Islet of Langerhans (tissue), 1 donor: ENCODE data around the gene SMOC2.
"Not testable (repeated sequence)": the region's sequence is repeated elsewhere in the genome, so short reads cannot be mapped to it uniquely, and the experiment has no call there.

Experiments
- FAIRE-seq: peaks from one replicate; lab custom pipeline; 2011; peaks lifted over from hg19 to GRCh38; lab: Jason Lieb, UNC

Gene SMOC2

DNA sequence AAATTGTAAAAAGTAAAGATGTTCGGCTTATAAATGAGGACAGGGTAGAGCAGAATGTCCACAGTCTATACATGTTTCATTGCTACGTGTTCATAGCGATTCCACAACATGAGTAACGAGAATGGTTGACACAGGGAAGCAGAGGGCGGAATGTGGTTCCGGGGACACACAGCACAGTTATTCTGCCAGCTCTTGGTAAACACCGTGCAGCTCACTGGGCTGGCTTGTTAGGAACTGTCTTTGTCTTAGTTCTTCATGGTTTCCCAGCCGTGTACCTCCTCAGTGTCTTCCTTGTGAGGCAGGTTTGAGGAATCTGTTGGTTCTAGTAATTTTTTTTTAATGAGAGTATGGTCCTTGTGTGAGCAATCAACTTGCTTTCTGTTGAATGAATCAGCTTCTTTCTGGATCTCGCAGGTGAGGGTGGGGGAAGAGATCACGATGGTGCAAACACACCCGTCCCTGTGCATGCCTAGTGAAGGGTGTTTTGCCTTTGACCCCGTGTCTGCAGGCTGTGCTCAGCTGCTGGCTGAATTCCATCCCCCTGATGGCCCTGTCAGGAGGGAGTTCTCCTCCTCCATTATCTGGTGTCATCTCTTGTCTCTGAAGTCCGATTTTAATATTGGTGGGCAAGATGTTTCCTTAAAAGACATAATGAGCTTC lies 168.2 kb downstream of the SMOC2 start:
- FAIRE-seq, result no peak

DNA sequence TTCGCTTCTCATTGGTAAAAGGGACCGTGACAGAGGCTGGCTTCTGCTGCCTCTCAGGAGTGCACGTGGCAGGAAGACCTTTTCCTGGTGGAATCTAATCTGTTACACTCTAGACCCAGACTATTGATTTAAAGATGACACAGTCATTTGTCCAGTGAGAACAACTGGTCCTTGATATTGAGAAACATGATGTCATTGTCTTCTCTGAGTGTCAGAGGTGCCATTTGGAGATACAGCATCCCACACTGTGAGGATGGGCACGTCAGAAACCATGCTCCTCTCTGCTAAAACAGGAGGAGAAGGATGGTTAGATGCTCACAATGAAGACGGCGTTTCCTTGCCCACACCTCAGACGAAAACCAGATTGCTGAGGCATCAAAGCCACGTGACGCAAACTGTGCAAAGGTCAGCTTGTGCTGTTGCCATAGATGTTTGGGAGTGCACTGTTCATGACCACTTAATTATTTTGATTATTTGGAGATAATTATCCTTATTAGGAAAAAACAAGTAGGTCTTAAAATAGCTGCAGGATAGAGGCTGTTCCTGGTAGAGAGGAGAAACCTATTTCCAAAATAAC lies 169.0 kb downstream of the SMOC2 start:
- no peak for FAIRE-seq

DNA sequence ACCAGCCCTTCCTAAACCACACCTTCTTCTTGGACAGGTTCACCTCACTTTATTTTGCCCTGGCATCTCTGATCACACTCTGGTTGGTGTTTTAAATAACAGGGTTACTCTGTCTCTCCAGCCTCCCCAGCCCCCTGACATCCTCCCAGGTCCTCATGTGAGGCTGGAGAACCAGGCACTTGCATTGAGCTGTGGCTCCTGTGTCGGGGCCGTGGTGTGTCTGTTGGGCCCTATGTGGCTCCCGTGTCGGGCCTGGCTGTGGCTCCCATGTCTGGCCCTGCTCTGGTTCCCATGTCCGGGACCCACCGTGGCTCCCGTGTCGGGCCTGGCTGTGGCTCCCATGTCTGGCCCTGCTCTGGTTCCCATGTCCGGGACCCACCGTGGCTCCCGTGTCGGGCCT lies 170.0 kb downstream of the SMOC2 start:
- not testable (repeated sequence) for FAIRE-seq

DNA sequence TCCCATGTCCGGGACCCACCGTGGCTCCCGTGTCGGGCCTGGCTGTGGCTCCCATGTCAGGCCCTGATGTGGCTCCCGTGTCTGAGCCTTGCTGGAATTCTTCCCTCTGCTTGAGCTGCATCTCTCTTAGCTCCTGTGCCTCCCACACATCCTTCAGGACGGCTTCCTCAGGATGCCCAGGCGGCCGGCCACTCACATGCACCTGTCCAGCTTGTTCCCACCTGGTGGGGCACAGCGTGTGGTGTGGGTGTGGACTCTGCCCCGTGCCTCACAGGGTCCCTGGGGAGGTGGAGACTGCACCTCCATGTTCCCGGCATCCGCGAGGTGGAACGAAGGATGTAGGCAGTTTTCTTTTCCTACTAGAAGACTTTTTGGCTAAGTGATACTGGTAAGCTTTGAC lies 170.7 kb downstream of the SMOC2 start:
- FAIRE-seq, result no peak

DNA sequence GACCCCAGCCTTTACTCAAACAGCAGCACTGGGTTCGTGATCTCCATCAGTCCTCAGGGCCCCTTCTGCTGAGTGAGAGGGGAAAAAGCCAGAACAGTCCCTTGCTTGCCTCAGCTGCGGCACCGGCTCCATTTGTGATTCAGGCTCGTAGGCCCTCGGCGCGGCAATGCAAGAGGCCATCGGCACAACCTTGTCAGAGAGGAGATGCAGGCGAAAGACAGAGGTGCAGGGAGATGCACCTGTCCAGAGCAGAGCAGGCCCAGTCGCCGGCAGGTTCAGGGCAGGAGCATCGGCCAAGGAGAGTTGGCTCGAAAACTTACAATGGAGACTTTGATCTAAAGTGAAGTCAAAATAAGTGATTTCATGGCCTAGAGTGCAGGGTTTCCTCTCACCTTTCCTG lies 171.6 kb downstream of the SMOC2 start:
- FAIRE-seq, result no peak

DNA sequence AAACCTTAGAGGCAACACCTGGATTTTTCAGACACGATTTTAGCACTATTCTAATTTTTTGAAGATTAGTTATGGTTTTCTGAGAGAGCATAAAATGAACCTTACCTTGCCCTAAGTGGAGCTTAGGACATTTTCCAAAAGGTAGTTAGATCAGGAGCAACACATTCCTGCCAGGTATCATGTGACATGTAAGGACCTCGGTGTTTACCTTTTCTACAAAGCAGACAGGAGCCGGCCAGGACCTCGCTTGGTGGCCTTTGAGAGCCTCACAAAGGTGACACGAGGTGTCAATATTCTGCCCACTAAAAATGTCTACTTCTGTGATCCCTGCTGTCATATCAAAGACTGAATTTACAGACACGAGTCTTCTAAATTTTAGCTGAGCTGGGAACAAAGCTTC lies 174.9 kb downstream of the SMOC2 start:
- FAIRE-seq, result no peak

DNA sequence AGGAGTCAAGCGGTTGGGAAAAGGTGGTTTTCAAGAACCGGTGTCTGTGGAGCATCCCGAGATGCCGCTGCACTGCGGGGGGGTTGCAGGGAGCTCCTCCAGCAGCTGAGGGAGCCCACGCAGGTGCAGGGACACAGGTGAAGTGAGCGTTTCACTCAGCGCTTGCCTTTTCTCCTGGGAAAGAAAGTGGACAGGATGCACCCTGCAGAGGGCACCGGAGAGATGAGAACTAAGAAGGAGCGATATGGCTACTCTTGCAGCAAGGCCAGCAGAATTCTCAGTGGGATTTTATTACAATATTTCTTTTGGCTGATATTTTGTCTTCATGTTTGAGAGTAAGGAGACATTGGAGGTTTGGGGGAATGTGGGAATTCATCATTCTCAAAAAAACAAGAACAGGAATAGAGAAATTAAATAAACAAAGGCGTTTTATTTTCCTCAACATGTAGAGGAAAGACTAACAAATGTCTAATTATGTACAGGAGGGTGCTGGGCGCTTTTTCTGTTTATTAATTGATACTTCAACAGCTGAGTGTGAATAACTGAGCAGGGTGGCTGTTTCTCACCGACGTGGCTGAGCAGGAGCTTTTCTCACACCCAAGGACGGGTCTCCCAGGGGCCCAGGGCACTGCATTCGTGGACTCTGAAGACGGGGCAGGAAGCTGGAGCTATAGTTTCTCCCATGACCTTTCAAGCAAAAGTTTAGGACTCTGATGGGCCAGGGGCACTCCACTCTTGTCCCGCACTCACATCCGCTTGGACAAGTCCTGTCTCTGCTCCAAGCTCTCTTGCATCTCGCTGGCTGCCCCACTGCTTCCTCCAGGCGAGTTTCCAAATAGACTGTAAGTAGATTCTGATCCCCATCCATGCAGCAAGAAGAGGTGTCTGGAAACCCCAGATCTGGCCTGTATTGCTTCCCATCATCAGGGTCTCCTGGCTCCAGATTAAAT lies 176.1 kb downstream of the SMOC2 start:
- no peak for FAIRE-seq

DNA sequence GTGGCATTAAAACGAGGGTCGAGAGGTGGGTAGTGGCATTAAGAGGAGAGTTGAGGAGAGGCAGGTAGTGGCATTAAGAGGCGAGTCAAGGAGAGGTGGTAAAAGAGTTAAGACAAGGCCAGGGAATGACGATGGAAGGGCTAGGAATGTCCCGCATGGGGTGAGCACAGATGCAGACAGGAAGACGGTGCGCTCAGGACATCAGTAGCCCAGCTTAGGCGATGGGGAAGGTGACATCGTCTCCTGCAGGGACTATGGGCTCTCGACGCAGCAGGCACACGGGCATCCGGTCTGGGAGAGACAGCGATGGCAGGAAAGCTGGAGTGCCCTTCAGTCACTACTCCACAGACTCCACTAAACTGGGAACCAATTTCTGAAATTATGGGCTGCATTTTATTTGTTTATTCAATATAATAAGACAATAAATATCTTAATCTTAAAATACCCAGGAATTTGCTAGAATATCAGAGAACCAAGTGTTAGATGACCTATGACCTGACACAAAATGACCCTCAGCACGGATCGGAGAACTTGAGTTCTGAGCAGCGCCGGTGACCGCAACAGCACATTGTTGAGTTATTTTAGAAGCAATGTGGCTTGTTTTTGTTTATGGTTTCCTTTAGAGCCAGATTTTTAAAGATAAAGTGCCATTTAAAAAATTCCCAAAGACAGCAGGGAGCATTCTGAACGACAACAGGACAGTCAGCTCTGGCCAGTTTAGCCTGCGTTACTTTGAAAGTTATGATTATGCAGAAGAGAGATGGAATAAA lies 177.7 kb downstream of the SMOC2 start:
- FAIRE-seq, result no peak

DNA sequence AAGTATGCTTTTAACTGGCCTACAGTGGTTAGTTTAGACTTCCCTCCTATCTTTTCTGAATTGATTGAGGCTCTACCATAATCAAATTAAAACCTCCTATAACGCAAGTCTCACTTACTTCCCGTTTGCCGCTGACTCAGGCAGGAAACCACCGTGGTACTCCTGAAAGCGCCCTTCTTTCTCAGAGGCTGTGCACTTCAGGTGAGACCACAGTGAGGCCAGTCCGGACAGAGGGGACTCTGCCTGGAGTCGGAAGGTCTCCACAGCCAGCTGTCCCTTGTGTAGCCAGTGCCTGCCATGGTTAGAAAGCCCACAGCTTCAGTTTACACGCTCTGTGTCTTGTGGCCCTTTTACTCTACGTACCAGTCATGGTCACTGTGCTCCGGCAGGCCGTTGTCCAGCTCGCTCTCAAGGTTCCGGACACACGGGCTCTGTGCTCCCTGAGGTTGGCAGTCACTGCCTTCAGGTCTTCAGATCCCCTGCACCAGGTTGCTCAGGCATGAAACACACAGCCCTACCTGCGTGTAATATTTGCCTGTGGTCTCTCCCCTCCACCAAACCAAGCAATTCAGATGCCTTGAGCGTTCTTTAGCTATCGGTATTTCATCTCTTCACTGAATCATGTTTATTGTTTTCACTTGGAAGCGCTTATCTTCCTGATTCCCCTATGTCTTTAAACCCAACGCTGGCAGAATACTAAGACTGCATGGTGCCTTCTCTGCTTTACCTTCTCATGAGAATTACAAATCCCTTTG lies 178.8 kb downstream of the SMOC2 start:
- FAIRE-seq, result no peak

DNA sequence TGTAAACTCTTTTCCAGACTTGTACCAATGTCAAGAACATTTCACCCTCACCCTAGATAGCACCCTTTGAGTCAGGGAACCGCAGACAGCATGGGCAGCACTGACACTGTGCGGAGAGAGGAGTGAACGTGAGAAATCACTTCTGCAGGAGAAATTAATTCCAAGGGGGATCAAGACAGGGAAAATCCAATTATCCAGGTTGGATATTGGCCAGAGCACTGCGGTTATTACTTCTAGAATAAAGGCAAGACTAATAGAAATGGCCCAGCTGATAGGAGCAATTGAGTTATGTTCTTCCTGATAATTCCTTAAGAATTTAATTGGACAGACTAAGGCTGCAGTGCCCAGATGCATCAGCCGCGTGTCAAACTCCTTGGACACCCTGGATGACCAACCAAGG lies 179.6 kb downstream of the SMOC2 start:
- no peak for FAIRE-seq

DNA sequence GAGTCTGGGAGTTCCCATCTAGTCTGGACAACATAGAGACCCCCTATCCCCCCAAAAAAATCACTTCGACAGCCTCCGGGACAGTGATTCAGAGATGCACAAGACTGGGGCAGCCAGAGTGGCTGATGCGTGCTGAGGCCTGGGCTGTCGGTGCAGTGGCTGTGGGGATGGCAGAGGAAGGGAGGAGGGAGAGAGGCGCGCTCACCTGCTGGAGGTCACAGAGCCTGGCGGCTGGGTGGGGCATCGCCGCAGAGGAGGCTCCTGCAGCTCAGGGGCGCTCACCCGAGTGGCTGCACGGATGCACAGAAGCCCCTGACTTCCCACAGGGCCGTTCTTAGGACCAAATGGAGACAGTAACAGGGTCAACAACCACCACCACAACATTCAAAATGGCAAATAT lies 182.8 kb downstream of the SMOC2 start:
- FAIRE-seq, result no peak

DNA sequence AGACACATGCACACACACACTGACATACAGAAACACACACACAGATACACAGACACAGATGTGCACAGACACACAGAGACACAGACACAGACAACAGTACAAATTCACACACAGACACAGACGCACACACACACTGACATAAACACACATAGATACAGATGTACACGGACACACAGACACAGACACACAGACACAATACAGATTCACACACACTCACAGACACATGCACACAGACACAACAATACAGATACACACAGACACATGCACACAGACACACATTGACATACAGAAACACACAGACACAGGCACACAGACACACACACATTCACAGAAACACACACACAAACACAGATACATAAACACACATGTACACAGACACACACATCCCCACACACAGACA lies 183.6 kb downstream of the SMOC2 start:
- no peak for FAIRE-seq

DNA sequence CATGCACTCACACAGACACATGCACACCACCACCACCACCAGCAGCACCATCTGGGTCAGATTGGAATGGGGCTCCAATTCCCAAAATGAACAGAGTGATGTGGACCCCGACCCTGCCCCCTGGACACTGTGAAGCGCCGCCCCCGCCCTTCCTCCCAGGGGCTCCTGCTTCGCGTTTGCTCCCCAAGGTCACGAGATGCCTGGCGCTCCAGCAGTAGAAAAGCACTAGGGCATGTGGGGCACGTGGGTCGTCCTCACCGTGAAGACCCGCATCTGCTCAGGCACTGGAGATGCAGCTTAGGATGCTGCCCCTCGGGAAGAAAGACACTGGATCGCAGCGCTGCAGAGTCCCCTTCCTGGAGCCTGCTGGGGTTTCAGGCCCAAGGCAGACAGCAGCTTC lies 184.0 kb downstream of the SMOC2 start:
- FAIRE-seq, result no peak

DNA sequence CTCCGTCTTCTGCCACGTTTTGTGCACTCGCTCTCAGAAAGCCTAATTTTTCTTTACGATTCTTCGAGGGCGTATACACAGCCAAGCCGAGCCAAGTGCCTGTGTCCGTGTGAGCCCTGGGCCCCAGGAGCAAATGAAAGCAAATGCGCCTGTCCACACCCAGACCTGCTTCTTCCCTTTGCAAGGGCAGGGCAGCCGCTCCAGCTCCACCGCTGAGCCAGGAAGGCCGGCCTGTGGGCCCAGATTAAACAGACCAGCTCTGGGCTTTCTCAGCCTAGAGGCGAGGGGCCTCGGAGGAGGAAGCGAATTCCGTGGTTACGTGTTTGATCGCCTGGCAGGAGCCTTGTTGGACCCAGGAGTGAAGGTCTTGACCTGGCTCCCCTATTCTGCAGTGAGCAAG lies 184.6 kb downstream of the SMOC2 start:
- FAIRE-seq, result no peak

DNA sequence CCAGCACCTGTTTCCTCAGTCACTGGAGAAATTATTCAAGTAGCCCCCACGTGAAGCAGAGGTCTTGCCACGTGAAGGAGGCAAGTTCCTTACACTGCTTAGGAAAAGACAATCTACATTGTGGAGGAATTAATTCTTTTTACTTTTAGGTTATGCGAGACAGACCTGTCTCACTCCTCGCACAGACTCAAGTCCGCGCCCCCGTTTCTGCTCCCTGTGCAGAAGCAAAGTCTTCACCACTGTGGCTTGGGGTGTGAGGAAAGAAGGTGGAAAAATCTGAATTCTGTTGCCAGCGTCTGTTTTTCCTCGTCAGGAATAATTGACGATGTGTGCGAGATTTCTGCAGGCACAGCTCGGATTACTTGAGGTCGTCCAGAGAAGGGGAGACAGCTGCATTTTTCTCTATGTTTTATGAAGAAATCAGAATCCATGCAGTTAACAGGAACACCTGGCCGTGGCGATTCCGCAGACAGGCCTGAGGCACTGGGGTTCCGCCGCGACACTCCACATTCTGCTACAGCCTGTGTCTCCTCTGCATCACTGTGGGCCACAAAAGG lies 185.1 kb downstream of the SMOC2 start:
- no peak for FAIRE-seq

DNA sequence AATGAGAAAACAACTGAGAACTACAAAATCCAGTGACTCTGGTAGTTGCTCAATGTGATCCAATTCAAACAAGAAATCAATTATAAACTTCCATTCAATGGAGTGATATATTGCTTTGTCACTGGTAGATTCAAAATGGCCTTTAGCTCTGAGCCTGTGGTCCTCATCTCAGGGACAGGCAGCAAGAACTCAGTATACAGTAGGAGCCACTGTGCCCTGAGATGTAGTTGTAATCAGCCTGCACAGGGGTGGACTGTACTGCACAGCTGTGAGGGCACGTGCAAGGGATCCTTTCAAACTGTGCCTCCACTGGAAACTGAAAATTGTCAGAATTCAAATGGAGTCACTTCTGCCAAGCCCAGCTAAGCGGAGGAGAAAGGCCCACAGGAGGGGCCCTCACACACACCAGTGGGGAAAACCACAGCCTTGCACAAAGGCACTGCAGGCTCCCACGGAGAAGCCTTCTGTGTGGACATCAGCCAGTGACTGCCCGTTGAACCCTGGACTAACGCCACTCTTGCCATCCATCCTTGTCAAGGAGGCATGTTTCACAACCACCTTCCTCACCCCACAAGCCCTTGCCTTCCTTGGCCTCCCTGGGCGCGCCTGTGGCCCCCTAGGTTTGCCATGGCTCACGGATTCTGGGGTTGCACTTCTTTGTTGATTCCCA lies 186.7 kb downstream of the SMOC2 start:
- no peak for FAIRE-seq

DNA sequence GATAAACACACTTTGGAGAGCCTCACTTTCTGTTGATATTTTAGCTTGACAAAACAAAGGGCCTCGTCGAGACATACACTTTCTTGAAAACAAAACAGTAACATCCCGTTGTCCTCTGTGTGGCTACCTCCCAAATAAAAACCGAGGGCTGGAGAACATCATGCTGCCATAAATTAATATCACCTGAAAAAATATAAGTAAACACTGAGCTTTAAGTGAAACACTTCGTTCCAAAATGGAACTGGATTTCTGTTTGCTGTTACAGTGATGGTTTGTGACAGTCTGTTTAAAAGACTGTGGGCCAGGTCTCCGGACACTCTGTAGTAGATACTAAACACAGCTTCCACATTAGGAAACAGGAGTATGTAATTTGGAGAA lies 187.2 kb downstream of the SMOC2 start:
- no peak for FAIRE-seq

DNA sequence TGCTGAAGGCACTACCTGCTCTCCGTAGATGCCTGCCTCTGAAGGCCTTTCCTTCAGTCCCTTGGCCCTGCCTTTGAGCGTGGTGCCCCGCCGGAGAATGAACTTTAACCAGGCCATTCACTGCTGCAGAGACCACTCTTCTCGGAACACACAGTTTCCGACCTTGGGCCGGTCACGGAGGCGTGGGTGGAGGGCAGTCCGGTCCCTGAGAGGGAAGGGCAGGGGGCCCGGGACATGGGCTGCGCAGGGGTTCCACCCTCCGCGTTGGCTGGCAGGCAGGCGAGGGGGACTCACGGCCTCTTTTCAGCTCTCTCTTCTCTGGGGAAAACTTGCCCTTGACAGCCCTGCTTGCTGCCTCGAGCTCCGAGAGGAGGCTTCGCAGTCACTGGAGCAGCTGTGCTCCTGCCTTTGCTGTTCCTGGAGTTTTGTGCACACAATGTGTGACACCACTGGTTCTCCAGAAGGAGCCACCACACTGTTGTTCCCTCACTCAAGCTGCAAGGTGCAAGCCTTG lies 187.8 kb downstream of the SMOC2 start:
- FAIRE-seq, result no peak

DNA sequence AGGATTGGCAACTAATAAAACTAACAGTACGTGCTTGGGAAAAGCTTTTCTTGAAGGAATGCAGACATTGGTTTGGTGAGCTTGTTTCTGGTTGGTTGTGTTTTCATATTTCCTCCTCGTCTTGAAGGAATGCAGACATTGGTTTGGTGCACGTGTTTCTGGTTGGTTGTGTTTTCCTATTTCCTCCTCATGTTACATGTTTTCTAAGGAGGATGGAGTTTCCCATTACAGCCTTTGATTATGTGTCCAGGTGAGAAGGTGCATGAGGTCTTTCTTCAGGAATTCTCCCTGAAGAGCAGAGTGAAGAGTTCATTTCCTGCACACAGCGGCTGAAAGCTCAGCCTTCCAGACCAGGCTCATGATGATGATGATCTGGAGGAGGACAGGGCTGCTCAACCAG lies 190.6 kb downstream of the SMOC2 start:
- no peak for FAIRE-seq

DNA sequence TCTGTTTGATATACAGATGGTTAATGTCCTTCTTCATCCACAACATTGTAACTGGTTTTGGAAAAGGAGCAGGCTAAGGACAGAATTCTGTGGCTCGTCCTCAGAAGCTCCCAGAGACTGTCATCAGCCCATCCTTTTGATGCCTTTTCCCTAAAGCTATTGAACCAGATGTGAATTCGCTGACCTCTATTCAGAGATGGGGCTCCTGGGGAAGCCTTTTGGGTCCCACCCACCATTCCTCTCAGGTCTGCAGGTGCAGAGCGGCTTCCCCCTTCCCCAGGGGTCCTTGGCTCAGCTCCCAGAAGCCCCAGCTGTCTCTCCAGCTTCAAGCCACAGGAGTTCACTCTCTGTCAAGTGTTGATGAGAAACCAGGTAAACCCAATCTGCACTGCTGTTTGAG lies 191.7 kb downstream of the SMOC2 start:
- FAIRE-seq, result no peak
